Activated B cell treated with CpG ODN at 0.5 μM for 24 hours (primary cell): ENCODE measurements around the gene PRKN. TPM values are rescaled to one million over a fixed set of nuclear protein-coding genes. Genes with fewer than 3 reads are reported as not detected.
"Not testable (repeated sequence)": the region's sequence is repeated elsewhere in the genome, so short reads cannot be mapped to it uniquely, and the experiment has no call there.

Experiments
- ATAC-seq: fragments of 200-7000 bp; cut with Tn5 transposase; one replicate; pipeline ENCODE4 v1.10.0; 2021; ENCODE audit warnings: low read depth, mild to moderate bottlenecking, moderate library complexity
- CTCF ChIA-PET: fragments of 350-600 bp; sonication (Branson Sonifier 250); formaldehyde crosslinking; loops from one replicate; lab custom pipeline; 2021; ENCODE audit warnings: antibody characterized with exemption; lab: Charles Lee
- POLR2A ChIA-PET: fragments of 350-600 bp; sonication (Branson Sonifier 250); formaldehyde crosslinking; loops from one replicate; lab custom pipeline; 2021; ENCODE audit warnings: antibody characterized with exemption; lab: Charles Lee
- DNase-seq: peaks from one replicate; pipeline ENCODE4 v3.0.0; 2022
- H3K27ac Mint-ChIP-seq: one replicate; pipeline ENCODE4 v1.8.0; 2020; ENCODE audit warnings: mixed read lengths
- H3K27me3 Mint-ChIP-seq: one replicate; pipeline ENCODE4 v1.8.0; 2021; ENCODE audit warnings: mixed read lengths
- H3K36me3 Mint-ChIP-seq: one replicate; pipeline ENCODE4 v1.8.0; 2021; ENCODE audit warnings: low read depth, mixed read lengths
- H3K4me1 Mint-ChIP-seq: one replicate; pipeline ENCODE4 v1.8.0; 2021; ENCODE audit warnings: mixed read lengths
- H3K4me3 Mint-ChIP-seq: one replicate; pipeline ENCODE4 v1.8.0; 2020; ENCODE audit warnings: mild to moderate bottlenecking, mixed read lengths
- H3K9me3 Mint-ChIP-seq: one replicate; pipeline ENCODE4 v1.8.0; 2020; ENCODE audit warnings: mixed read lengths
- intact Hi-C: fragments of 100-400 bp; cut with micrococcal nuclease; formaldehyde crosslinking; loops from one replicate; pipeline ENCODE4 v1.15.1; 2024
- total RNA-seq: library from RNA; stranded (reverse); gene quantifications from 2 replicates; pipeline ENCODE4 v1.2.3, GENCODE V29; 2022
- TF ChIP-seq, protein P1 (sequence below): fragments of 200-600 bp; IDR thresholded peaks from one replicate; pipeline ENCODE4 v1.8.0; 2022; ENCODE audit warnings: antibody characterized with exemption, mild to moderate bottlenecking

PRKN gene
- total RNA-seq, 1 donor from 2014 or later: 2.3 TPM

DNA sequence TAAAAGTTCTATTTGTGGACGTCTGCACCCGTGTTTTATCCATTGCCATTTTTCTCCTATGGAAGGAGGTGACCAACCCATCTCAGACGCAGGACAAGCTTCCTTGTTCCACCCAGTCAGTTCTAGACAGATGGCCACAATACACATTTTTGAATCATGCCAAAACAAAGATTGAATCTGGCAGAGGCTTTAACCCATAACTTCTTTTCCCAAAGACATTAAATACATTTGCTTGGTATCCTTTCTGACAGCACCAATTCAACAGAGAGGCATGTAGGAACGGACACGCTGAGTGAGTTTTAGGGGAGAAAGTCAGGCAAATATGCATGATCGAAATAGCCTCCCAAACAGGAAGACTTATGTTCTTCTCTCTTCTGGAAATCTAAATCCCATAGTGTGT is 901.1 kb downstream of the PRKN start:
- DNase-seq: no peak
- Mint-ChIP-seq H3K27me3 (peaks cover 2% of the 10 kb centered on the region), H3K27ac (no peak overlapping the region), H3K4me3 (no peak overlapping the region), H3K9me3 (no peaks in the 10 kb centered on the region), H3K36me3 (no peaks in the 10 kb centered on the region), H3K4me1 (no peaks in the 10 kb centered on the region)
- ChIA-PET POLR2A (no interaction called here), CTCF (no interaction called here)
- TF ChIP-seq, protein P1, sequence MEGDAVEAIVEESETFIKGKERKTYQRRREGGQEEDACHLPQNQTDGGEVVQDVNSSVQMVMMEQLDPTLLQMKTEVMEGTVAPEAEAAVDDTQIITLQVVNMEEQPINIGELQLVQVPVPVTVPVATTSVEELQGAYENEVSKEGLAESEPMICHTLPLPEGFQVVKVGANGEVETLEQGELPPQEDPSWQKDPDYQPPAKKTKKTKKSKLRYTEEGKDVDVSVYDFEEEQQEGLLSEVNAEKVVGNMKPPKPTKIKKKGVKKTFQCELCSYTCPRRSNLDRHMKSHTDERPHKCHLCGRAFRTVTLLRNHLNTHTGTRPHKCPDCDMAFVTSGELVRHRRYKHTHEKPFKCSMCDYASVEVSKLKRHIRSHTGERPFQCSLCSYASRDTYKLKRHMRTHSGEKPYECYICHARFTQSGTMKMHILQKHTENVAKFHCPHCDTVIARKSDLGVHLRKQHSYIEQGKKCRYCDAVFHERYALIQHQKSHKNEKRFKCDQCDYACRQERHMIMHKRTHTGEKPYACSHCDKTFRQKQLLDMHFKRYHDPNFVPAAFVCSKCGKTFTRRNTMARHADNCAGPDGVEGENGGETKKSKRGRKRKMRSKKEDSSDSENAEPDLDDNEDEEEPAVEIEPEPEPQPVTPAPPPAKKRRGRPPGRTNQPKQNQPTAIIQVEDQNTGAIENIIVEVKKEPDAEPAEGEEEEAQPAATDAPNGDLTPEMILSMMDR: no peak
- intact Hi-C loops: no loop called here
- ATAC-seq: no peak

DNA sequence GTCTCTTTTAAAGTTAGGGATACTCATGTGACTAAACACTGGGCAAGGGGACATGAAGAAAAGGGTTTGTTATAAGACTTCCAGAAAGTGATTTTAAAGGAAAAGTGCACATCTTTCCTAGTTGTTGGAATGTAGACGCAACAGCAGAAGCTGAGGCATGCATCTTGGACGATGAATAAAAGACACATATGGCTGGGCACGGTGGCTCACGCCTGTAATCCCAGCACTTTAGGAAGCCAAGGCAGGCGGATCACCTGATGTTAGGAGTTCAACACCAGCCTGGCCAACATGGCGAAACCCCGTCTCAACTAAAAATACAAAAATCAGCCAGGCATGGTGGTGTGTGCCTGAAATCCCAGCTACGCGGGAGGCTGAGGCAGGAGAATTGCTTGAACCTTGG is 905.4 kb downstream of the PRKN start:
- ATAC-seq, H3K27me3 Mint-ChIP-seq, POLR2A ChIA-PET, intact Hi-C loops, H3K27ac Mint-ChIP-seq, CTCF ChIA-PET, H3K4me1 Mint-ChIP-seq, H3K36me3 Mint-ChIP-seq, H3K4me3 Mint-ChIP-seq, DNase-seq, H3K9me3 Mint-ChIP-seq: not testable (repeated sequence)

DNA sequence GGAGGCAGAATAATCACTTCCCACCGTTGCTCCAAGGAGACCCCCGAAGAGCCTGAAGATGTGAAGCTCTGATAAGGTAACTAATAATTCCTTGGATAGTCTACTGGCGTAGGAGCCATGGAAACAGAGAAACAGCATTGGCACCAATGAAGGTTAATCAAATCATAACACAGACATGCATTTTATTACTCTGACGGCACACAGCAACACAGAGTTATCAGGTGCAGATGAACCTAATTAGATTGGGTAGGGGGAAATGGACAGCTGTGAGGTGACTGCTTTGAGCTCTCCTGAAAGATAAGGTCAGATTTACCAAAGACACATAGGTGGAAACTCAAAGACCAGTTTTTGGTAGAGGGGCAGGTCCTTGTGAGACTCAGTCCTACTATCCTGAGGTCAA is 909.7 kb downstream of the PRKN start:
- Mint-ChIP-seq H3K27ac (no peak overlapping the region), H3K27me3 (no peaks in the 10 kb centered on the region), H3K9me3 (peaks cover 6% of the 10 kb centered on the region), H3K4me1 (no peaks in the 10 kb centered on the region), H3K36me3 (no peaks in the 10 kb centered on the region), H3K4me3 (no peak overlapping the region)
- TF ChIP-seq, protein P1: no peak
- intact Hi-C loops: no loop called here
- ChIA-PET POLR2A (no interaction called here), CTCF (no interaction called here)
- no peak for ATAC-seq
- no peak for DNase-seq

DNA sequence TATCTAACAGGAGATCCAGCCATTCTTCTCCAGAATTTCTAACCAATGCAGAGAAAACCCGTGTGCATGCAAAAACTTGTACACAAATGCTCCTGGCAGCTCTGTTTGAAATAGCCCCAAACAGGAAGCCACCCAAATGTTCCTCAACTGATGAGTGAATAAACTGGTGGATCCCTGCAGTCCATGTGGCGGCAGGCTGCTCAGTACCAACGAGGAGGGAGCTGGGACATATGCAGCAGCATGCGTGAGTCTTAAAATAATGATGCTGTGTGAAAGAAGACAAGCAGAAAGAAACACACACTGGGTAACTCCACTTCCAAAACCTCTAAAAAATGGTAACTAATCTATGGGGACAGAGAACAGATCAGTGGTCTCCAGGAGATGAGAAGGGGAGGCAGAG is 911.6 kb downstream of the PRKN start:
- Mint-ChIP-seq H3K9me3 (peaks cover 9% of the 10 kb centered on the region), H3K27me3 (no peaks in the 10 kb centered on the region), H3K4me1 (no peaks in the 10 kb centered on the region), H3K36me3 (no peaks in the 10 kb centered on the region), H3K27ac (no peak overlapping the region), H3K4me3 (no peak overlapping the region)
- CTCF ChIA-PET: no interaction called here
- POLR2A ChIA-PET: no interaction called here
- TF ChIP-seq, protein P1: no peak
- DNase-seq: no peak
- intact Hi-C loops: no loop called here
- ATAC-seq: no peak

DNA sequence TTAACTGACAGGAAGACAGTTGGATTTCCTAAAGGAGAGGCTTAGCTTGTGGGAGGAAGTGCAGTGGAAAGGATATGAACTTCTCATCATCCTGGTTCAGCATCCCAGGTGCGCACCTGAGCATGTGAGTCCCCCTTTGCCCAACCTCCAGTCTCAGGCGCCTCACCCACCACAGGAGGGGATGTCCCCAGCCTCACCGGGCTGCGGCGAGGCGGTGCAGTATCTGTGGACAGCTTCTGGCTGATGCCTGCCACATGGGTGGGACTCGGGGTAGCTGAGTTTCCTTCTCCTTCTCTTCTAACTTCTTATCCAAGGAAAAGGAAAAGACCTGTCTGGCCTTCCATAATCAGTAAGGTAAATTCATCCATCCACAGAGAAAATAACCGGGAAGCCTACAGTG is 914.4 kb downstream of the PRKN start:
- intact Hi-C loops: no loop called here
- Mint-ChIP-seq H3K36me3 (no peaks in the 10 kb centered on the region), H3K27me3 (no peaks in the 10 kb centered on the region), H3K9me3 (peaks cover 9% of the 10 kb centered on the region), H3K27ac (no peak overlapping the region), H3K4me3 (no peak overlapping the region), H3K4me1 (no peaks in the 10 kb centered on the region)
- TF ChIP-seq, protein P1: no peak
- DNase-seq (no peak), ATAC-seq (no peak)
- POLR2A ChIA-PET: no interaction called here
- CTCF ChIA-PET: no interaction called here

DNA sequence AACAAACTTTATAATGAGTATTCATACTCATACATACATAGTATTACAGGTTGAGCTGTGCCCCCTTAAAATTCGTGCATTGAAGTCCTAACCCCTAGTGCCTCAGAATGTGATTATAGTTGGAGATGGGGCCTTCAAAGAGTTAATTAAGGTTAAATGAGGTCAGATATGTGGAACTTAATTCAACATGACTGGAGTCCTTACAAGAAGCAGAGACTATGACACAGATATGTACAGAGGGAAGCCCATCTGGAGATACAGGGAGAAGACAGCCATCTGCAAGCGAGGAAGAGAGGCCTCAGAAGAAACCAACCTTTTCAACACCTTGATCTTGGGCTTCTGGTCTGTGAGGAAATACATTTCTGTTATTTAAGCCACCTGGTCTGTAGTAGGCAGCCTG is 917.6 kb downstream of the PRKN start:
- intact Hi-C loops: no loop called here
- POLR2A ChIA-PET: no interaction called here
- ATAC-seq (no peak), DNase-seq (no peak)
- TF ChIP-seq, protein P1: no peak
- Mint-ChIP-seq H3K4me3 (no peak overlapping the region), H3K27ac (no peak overlapping the region), H3K4me1 (no peaks in the 10 kb centered on the region), H3K9me3 (peaks cover 9% of the 10 kb centered on the region), H3K36me3 (no peaks in the 10 kb centered on the region), H3K27me3 (no peaks in the 10 kb centered on the region)
- CTCF ChIA-PET: no interaction called here
